GM23338 (cell line): ENCODE results near the gene NSG2. TPM values are rescaled to one million over a fixed set of nuclear protein-coding genes. Genes with fewer than 3 reads are reported as not detected.

ENCODE experiments used
- ATAC-seq: fragments of 200-7000 bp; cut with Tn5 transposase; 3 replicates; pipeline ENCODE4 v1.9.1; 2020
- DNase-seq: peaks from one replicate; pipeline ENCODE4 v3.0.0-alpha.2; 2015; ENCODE audit warnings: low spot score
- H2AFZ ChIP-seq: fragments of 200-600 bp; sonication (generic); 2 replicates; pipeline ENCODE4 v1.8.0; 2016; ENCODE audit warnings: antibody characterized with exemption, mild to moderate bottlenecking, moderate library complexity
- H3F3A ChIP-seq: fragments of 200-600 bp; sonication (generic); replicated peaks from 2 replicates; pipeline ENCODE4 v1.8.0; 2017; ENCODE audit warnings: antibody characterized with exemption, mixed run types, low read depth
- H3K27ac ChIP-seq: fragments of 200-600 bp; sonication (generic); 2 replicates; pipeline ENCODE4 v1.6.1; 2016; ENCODE audit warnings: low read depth
- H3K27me3 ChIP-seq: fragments of 200-600 bp; sonication (generic); 2 replicates; pipeline ENCODE4 v1.8.0; 2016; ENCODE audit warnings: mild to moderate bottlenecking, mixed run types, moderate library complexity; ENCODE audit not compliant: insufficient read depth
- H3K36me3 ChIP-seq: fragments of 200-600 bp; sonication (generic); 2 replicates; pipeline ENCODE4 v1.8.0; 2016; ENCODE audit warnings: mild to moderate bottlenecking; ENCODE audit not compliant: insufficient read depth
- H3K4me1 ChIP-seq: fragments of 200-600 bp; sonication (generic); 2 replicates; pipeline ENCODE4 v1.8.0; 2016; ENCODE audit warnings: mild to moderate bottlenecking, moderate library complexity; ENCODE audit not compliant: insufficient read depth
- H3K4me2 ChIP-seq: fragments of 200-600 bp; sonication (generic); 2 replicates; pipeline ENCODE4 v1.7.1; 2017; ENCODE audit warnings: mixed run types
- H3K4me3 ChIP-seq: fragments of 200-600 bp; sonication (generic); 2 replicates; pipeline ENCODE4 v1.6.1; 2016; ENCODE audit warnings: mixed run types
- H3K79me2 ChIP-seq: fragments of 200-600 bp; sonication (generic); replicated peaks from 2 replicates; pipeline ENCODE4 v1.8.0; 2017; ENCODE audit warnings: mild to moderate bottlenecking; ENCODE audit not compliant: insufficient read depth
- H3K9me2 ChIP-seq: fragments of 200-600 bp; sonication (generic); 2 replicates; pipeline ENCODE4 v1.8.0; 2017; ENCODE audit not compliant: insufficient read depth
- H4K20me1 ChIP-seq: fragments of 200-600 bp; sonication (generic); replicated peaks from 2 replicates; pipeline ENCODE4 v1.8.0; 2017; ENCODE audit warnings: mild to moderate bottlenecking; ENCODE audit not compliant: insufficient read depth
- H3K27ac Mint-ChIP-seq: 2 replicates; pipeline ENCODE4 v1.8.0; 2020; ENCODE audit warnings: inconsistent platforms, mild to moderate bottlenecking, moderate library complexity, mixed read lengths
- H3K27me3 Mint-ChIP-seq: 3 replicates; pipeline ENCODE4 v1.8.0; 2022; ENCODE audit warnings: low read depth, mild to moderate bottlenecking, moderate library complexity, mixed read lengths, inconsistent platforms; ENCODE audit not compliant: insufficient read depth, poor library complexity
- H3K36me3 Mint-ChIP-seq: 3 replicates; pipeline ENCODE4 v1.8.0; 2021; ENCODE audit warnings: low read depth, mild to moderate bottlenecking, inconsistent platforms, moderate library complexity, mixed read lengths
- H3K4me1 Mint-ChIP-seq: 3 replicates; pipeline ENCODE4 v1.8.0; 2020; ENCODE audit warnings: mild to moderate bottlenecking, inconsistent platforms, mixed read lengths
- H3K4me3 Mint-ChIP-seq: 3 replicates; pipeline ENCODE4 v1.8.0; 2021; ENCODE audit warnings: moderate library complexity, mild to moderate bottlenecking, inconsistent platforms, mixed read lengths
- H3K9me3 Mint-ChIP-seq: 3 replicates; pipeline ENCODE4 v1.8.0; 2020; ENCODE audit warnings: moderate library complexity, mild to moderate bottlenecking, inconsistent platforms, mixed read lengths
- EZH2 ChIP-seq: fragments of 200-600 bp; sonication (generic); IDR thresholded peaks from one replicate; pipeline ENCODE4 v1.8.0; 2017; ENCODE audit warnings: antibody characterized with exemption, mild to moderate bottlenecking, low read depth; ENCODE audit not compliant: unreplicated experiment
- NANOG ChIP-seq: IDR thresholded peaks from 2 replicates; pipeline ENCODE4 v1.6.1; 2016; ENCODE audit warnings: antibody characterized with exemption, borderline replicate concordance
- POLR2AphosphoS5 ChIP-seq: IDR thresholded peaks from 2 replicates; pipeline ENCODE4 v1.6.1; 2016; ENCODE audit warnings: antibody characterized with exemption, low read depth
- ZNF114 ChIP-seq: fragments of 250-450 bp; sonication (Bioruptor Pico); IDR thresholded peaks from 2 replicates; pipeline ENCODE4 v1.5.0; 2020; ENCODE audit warnings: mild to moderate bottlenecking, moderate library complexity
- ZNF331 ChIP-seq: fragments of 250-450 bp; sonication (Bioruptor Pico); IDR thresholded peaks from 2 replicates; pipeline ENCODE4 v1.5.0; 2020; ENCODE audit warnings: low read depth, mild to moderate bottlenecking, moderate library complexity
- polyA plus RNA-seq: library from polyadenylated mRNA; unstranded; fragments of >200 nt; fragmentation: Nextera tagmentation; extraction: Ambion mirVana; gene quantifications from 2 replicates; pipeline ENCODE4 v1.2.1, GENCODE V29; 2016
- total RNA-seq: library from RNA; depleted of rRNA; stranded (reverse); fragments of >200 nt; shearing (Covaris generic); gene quantifications from 2 replicates; pipeline ENCODE4 v1.2.3, GENCODE V29; 2014
- TF ChIP-seq, protein P1 (sequence below): IDR thresholded peaks from 2 replicates; pipeline ENCODE4 v1.6.1; 2016; ENCODE audit warnings: antibody characterized with exemption
- TF ChIP-seq, protein P2 (sequence below): IDR thresholded peaks from one replicate; pipeline ENCODE4 v1.6.1; 2018; ENCODE audit warnings: antibody characterized with exemption; ENCODE audit not compliant: unreplicated experiment
- TF ChIP-seq, protein P3 (sequence below): fragments of 250-450 bp; sonication (Bioruptor Pico); IDR thresholded peaks from 2 replicates; pipeline ENCODE4 v1.5.0; 2020; ENCODE audit warnings: mild to moderate bottlenecking, moderate library complexity

The NSG2 gene
- total and polyA plus RNA-seq, 2 experiments from 2014 or later = 0.16 TPM; not detected in 1

DNA sequence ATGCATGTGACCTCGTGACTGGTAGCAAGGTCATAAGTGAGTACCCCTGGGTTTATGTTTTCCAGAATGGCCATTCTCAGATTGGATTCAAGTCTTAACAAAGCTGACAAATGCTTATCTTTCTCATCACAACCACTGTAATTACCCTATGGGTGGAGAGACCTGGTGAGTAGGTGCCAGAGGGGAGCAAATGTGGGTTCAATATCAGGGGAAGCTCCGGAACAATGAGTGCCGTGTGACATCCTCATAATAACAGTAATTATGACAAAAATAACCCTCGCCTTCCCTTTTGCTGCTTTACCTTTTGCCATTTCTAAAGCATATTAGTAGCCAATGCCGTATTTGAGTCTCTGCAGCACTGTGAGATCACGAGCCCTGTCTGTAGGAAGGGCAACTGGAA is 95.9 kb downstream of the NSG2 start (continued):
- no peak for TF ChIP-seq ZNF331 (CRISPR knock-in tag)
- TF ChIP-seq, protein P1, sequence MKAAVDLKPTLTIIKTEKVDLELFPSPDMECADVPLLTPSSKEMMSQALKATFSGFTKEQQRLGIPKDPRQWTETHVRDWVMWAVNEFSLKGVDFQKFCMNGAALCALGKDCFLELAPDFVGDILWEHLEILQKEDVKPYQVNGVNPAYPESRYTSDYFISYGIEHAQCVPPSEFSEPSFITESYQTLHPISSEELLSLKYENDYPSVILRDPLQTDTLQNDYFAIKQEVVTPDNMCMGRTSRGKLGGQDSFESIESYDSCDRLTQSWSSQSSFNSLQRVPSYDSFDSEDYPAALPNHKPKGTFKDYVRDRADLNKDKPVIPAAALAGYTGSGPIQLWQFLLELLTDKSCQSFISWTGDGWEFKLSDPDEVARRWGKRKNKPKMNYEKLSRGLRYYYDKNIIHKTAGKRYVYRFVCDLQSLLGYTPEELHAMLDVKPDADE = no peak

DNA sequence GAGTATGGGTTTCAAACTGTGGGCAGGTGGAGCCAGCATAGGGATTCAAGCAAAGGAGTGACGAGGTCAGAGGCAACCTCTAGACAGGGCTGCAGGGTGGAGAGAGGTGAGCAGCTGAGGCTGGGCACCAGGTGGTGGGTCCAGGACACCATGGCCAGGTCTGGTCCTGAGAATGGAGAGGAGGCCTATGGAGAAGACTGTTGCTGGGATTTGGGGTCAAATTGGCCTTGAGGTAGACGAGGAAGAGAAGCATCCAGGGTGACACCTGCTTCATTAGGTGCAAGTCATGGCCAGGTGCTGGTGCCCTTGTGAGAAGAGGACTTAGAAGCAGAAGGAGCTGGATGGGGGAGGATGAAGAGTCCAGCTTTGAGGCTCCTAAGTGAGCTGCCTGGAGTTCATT is 99.6 kb downstream of the NSG2 start:
- H3K4me1 Mint-ChIP-seq = peaks cover 2% of the 10 kb centered on the region; the same call in 1 of the 3 replicates
- Histone ChIP-seq H3K9me2 (no peaks in the 10 kb centered on the region), H3K27me3 (no peaks in the 10 kb centered on the region), H3K4me2 (no peak overlapping the region), H3K4me1 (no peaks in the 10 kb centered on the region), H3K36me3 (no peaks in the 10 kb centered on the region), H3K79me2 (no peaks in the 10 kb centered on the region), H4K20me1 (no peaks in the 10 kb centered on the region), H3K27ac (no peak overlapping the region), H3F3A (no peaks in the 10 kb centered on the region), H3K4me3 (no peak overlapping the region), H2AFZ (no peak overlapping the region)
- H3K4me3 Mint-ChIP-seq = no peak overlapping the region
- no peaks in the 10 kb centered on the region for H3K36me3 Mint-ChIP-seq
- H3K9me3 Mint-ChIP-seq = no peaks in the 10 kb centered on the region; the same call in 2 of the 3 replicates
- H3K27me3 Mint-ChIP-seq = no peaks in the 10 kb centered on the region
- ATAC-seq = no peak
- DNase-seq = no peak
- H3K27ac Mint-ChIP-seq = no peak overlapping the region
- no peak for TF ChIP-seq NANOG
- TF ChIP-seq ZNF114 (CRISPR knock-in tag) = no peak
- TF ChIP-seq, protein P1 = no peak
- no peak for TF ChIP-seq ZNF331 (CRISPR knock-in tag)
- no peak for TF ChIP-seq EZH2

DNA sequence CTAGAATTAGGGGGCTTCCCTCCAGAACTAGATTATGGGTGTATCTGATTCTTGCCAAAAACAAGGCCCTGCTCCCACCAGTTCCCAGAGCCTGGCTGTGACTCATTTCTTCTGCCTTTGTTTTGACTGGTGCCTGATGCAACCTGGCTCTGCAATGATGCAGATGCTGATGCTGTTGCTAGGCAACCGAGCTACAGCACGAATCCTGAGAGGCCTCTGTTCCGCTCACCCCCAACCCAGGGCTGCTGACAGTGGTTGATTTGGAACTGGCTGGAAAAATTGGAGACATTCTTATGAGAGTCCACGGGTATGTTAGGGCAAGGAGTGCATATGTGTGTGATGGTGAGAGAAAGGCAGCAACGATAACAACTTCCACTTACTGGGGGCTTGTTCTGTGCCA is 100.3 kb downstream of the NSG2 start:
- Histone ChIP-seq H3K79me2 (no peaks in the 10 kb centered on the region), H4K20me1 (no peaks in the 10 kb centered on the region), H3K4me1 (no peaks in the 10 kb centered on the region), H3F3A (no peaks in the 10 kb centered on the region), H3K36me3 (no peaks in the 10 kb centered on the region), H3K27me3 (no peaks in the 10 kb centered on the region), H3K27ac (no peak overlapping the region), H3K9me2 (no peaks in the 10 kb centered on the region), H3K4me3 (no peak overlapping the region), H3K4me2 (no peak overlapping the region), H2AFZ (no peak overlapping the region)
- Mint-ChIP-seq H3K27me3 (no peaks in the 10 kb centered on the region), H3K36me3 (no peaks in the 10 kb centered on the region), H3K4me1 (no peaks in the 10 kb centered on the region), H3K27ac (no peak overlapping the region), H3K9me3 (no peaks in the 10 kb centered on the region; the same call in 2 of the 3 replicates), H3K4me3 (no peak overlapping the region)
- ATAC-seq (no peak; the same call in 2 of the 3 replicates), DNase-seq (peak; percentile 70)
- no peak for TF ChIP-seq ZNF331 (CRISPR knock-in tag)
- TF ChIP-seq, protein P2, sequence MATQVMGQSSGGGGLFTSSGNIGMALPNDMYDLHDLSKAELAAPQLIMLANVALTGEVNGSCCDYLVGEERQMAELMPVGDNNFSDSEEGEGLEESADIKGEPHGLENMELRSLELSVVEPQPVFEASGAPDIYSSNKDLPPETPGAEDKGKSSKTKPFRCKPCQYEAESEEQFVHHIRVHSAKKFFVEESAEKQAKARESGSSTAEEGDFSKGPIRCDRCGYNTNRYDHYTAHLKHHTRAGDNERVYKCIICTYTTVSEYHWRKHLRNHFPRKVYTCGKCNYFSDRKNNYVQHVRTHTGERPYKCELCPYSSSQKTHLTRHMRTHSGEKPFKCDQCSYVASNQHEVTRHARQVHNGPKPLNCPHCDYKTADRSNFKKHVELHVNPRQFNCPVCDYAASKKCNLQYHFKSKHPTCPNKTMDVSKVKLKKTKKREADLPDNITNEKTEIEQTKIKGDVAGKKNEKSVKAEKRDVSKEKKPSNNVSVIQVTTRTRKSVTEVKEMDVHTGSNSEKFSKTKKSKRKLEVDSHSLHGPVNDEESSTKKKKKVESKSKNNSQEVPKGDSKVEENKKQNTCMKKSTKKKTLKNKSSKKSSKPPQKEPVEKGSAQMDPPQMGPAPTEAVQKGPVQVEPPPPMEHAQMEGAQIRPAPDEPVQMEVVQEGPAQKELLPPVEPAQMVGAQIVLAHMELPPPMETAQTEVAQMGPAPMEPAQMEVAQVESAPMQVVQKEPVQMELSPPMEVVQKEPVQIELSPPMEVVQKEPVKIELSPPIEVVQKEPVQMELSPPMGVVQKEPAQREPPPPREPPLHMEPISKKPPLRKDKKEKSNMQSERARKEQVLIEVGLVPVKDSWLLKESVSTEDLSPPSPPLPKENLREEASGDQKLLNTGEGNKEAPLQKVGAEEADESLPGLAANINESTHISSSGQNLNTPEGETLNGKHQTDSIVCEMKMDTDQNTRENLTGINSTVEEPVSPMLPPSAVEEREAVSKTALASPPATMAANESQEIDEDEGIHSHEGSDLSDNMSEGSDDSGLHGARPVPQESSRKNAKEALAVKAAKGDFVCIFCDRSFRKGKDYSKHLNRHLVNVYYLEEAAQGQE = no peak
- no peak for TF ChIP-seq POLR2AphosphoS5
- TF ChIP-seq, protein P3, sequence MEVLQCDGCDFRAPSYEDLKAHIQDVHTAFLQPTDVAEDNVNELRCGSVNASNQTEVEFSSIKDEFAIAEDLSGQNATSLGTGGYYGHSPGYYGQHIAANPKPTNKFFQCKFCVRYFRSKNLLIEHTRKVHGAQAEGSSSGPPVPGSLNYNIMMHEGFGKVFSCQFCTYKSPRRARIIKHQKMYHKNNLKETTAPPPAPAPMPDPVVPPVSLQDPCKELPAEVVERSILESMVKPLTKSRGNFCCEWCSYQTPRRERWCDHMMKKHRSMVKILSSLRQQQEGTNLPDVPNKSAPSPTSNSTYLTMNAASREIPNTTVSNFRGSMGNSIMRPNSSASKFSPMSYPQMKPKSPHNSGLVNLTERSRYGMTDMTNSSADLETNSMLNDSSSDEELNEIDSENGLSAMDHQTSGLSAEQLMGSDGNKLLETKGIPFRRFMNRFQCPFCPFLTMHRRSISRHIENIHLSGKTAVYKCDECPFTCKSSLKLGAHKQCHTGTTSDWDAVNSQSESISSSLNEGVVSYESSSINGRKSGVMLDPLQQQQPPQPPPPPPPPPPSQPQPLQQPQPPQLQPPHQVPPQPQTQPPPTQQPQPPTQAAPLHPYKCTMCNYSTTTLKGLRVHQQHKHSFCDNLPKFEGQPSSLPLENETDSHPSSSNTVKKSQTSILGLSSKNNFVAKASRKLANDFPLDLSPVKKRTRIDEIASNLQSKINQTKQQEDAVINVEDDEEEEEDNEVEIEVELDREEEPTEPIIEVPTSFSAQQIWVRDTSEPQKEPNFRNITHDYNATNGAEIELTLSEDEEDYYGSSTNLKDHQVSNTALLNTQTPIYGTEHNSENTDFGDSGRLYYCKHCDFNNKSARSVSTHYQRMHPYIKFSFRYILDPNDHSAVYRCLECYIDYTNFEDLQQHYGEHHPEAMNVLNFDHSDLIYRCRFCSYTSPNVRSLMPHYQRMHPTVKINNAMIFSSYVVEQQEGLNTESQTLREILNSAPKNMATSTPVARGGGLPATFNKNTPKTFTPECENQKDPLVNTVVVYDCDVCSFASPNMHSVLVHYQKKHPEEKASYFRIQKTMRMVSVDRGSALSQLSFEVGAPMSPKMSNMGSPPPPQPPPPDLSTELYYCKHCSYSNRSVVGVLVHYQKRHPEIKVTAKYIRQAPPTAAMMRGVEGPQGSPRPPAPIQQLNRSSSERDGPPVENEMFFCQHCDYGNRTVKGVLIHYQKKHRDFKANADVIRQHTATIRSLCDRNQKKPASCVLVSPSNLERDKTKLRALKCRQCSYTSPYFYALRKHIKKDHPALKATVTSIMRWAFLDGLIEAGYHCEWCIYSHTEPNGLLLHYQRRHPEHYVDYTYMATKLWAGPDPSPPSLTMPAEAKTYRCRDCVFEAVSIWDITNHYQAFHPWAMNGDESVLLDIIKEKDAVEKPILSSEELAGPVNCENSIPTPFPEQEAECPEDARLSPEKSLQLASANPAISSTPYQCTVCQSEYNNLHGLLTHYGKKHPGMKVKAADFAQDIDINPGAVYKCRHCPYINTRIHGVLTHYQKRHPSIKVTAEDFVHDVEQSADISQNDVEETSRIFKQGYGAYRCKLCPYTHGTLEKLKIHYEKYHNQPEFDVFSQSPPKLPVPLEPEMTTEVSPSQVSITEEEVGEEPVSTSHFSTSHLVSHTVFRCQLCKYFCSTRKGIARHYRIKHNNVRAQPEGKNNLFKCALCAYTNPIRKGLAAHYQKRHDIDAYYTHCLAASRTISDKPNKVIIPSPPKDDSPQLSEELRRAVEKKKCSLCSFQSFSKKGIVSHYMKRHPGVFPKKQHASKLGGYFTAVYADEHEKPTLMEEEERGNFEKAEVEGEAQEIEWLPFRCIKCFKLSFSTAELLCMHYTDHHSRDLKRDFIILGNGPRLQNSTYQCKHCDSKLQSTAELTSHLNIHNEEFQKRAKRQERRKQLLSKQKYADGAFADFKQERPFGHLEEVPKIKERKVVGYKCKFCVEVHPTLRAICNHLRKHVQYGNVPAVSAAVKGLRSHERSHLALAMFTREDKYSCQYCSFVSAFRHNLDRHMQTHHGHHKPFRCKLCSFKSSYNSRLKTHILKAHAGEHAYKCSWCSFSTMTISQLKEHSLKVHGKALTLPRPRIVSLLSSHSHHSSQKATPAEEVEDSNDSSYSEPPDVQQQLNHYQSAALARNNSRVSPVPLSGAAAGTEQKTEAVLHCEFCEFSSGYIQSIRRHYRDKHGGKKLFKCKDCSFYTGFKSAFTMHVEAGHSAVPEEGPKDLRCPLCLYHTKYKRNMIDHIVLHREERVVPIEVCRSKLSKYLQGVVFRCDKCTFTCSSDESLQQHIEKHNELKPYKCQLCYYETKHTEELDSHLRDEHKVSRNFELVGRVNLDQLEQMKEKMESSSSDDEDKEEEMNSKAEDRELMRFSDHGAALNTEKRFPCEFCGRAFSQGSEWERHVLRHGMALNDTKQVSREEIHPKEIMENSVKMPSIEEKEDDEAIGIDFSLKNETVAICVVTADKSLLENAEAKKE (CRISPR knock-in tag) = no peak
